HG02970 (cell line): ENCODE data around the gene ATP8B4.
"Not testable (repeated sequence)": the region's sequence is repeated elsewhere in the genome, so short reads cannot be mapped to it uniquely, and the experiment has no call there.

Source experiments
- ATAC-seq: cut with Tn5 transposase; IDR thresholded peaks from one replicate; pipeline ENCODE4 v1.9.1; 2021; ENCODE audit warnings: mild to moderate bottlenecking, moderate library complexity, moderate number of reproducible peaks; ENCODE audit not compliant: unreplicated experiment, low FRiP score

The ATP8B4 gene

DNA sequence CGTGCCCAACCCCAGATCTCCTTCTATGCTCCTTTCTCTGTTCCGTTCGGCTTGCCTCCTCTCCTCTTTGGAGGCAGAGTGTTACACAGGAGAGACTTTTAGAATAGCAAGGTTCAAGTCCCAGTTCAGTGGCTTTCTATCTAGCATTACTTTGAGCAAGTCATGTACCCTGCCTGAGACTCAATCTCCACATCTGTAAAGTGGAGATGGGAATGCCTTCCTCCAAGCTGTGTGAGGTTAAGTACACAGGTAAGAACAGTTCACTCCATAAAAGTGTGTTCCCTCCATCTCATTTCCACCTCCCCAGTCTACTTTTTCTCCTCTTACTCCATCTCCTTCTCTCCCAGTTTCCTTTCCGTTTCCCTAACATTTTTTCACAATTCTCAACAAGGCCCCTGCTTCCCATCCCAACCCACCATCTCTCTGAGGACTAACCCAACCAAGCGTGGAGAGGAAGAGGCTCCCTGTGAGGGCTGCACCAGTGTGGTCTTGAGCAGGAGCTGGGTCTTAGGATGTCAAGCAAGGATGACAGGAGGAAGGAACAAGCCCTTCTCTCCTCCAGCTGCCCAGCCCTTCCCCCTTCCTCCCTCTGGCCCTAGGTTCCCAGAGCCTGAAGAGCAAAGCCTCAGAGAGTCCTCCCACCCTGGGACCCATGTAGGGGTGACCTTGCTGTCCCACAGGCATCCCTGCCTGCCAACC lies 6.4 kb downstream of the ATP8B4 start:
- no peak for ATAC-seq

- no peak for ATAC-seq
Observed at GRCh38 chr15:50110285-50110684, 8.7 kb downstream of the ATP8B4 start.

GRCh38 chr15:50109076-50109987 lies 9.7 kb downstream of the ATP8B4 start:
- ATAC-seq: no peak

- ATAC-seq: no peak
Observed at GRCh38 chr15:50108461-50108860, 10.6 kb downstream of the ATP8B4 start.

DNA sequence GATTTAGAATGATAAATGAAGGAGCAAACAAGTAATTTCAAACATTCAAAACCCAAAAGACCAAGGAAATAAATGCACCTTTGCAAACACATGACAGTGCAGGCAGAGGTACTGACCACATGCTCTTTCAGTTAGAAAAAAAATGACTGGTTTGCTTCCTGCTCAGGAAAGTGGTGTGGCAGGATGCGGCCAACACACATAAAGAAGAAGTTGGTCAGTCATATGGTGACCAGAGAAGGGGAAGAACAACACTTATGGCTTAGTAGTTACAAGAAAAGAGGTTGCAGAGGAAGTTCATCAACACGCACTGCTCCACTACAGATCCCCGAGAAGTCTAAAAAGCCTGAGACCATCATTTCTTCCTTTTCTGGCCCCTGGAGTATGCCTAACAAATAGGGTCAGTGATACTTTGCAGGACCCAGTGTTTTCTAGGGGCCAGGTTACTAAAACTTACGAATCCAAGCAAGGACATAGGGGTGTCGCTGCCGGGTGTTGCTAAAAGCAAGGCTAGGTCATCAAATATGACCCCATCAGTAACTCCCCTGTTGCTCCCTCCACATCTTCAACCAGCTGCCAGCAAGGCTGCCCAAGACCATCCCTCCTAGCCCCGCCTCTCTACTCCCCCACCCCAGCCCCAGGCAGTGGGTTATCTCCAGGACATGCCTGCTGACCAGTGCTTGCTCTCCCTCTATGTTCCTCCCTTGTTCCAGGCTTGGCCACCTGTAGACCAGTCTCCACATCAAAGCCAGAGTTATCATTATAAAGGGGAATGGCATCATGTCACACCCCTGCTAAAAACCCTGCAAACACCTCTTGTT lies 11.2 kb downstream of the ATP8B4 start:
- ATAC-seq: peak; percentile 94

DNA sequence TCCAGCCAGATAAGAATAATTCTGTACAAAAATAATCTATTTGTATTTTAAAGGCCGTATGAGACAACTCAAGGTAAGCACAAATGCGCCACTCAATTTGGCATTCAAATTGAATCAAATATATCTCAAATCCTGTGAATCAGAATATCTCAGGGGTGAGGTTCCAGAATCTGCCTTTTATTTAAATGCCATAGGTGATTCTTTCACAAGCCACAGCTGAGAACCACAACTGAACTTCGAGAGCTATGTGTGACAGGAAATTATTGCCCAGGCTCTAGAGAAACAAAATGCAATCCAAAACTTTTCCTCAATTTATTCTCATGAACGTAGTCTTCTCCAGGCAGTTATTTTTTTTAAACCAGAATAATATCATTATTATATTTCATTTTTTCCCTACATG lies 11.9 kb downstream of the ATP8B4 start:
- ATAC-seq: no peak

GRCh38 chr15:50106457-50106856 lies 12.6 kb downstream of the ATP8B4 start:
- no peak for ATAC-seq

DNA sequence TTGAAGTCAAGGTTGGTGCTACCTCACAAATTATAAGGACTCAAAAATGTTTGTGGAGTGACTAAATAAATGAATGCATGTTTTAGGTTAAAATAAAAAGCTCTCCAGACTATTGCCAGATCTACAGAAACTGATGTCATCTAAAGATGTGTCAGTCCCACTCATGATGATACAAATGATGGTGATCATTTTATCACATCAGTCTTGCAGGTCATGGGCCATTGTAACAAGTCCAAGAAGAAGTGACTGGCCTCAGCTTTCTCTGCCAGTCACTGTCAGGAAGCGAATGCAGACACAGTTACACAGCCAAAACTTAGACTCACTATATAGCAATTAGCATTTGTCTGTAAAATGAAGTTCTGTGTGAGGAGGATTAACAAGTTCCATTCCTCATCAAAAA lies 18.5 kb downstream of the ATP8B4 start:
- no peak for ATAC-seq

GRCh38 chr15:50098545-50098944 lies 20.5 kb downstream of the ATP8B4 start:
- no peak for ATAC-seq

GRCh38 chr15:50095938-50096821 lies 22.9 kb downstream of the ATP8B4 start:
- ATAC-seq: no peak

GRCh38 chr15:50089386-50089785 lies 29.6 kb downstream of the ATP8B4 start:
- ATAC-seq: not testable (repeated sequence)

DNA sequence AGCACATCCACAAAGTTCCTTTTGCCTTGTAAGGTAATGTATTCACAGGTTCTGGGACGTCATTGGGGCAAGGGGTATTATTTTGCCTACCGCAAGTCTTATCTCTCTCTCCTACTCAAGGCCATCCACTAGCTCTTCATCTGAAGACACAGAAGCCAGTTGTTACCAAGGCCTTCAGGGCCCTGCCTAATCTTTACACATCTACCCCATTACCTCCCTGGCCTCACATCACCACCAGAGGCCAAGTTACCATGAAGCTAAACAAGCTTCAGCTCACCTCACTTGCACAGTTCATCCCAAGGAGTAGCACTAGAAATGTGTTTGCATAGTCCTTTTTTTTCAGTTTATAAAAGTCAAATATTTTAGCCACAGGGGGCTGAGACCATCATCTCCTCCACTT lies 34.1 kb downstream of the ATP8B4 start:
- no peak for ATAC-seq

DNA sequence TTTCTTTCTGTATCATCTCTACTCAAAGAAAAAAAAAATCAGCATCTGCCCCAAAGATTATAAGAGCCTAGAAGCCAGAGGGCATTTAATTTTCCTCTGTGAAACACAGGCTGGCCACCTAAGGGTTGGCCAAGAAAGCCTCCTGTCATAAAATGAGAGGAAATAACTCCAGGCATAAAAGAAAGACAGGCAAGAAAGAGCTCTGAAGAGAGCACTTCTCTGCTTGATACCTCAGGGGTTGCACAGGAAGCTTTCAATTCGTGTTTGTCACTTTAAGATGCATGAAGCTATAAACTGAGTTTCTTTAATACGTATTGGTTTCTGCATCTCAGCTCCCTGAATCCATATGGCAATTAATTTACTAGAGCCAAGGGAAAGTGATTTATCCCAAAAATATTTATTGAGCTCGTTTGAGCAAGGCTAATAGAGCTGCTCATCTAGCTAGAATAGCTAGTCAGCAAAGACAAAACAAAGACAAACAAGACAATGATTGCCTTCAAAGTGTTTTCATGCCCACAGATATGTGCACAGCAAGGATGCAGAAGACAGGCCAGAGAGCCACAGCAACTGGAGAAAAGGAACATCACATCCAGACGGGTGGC lies 35.5 kb downstream of the ATP8B4 start:
- ATAC-seq: no peak

GRCh38 chr15:50082066-50082465 lies 37.0 kb downstream of the ATP8B4 start:
- no peak for ATAC-seq

- no peak for ATAC-seq
Observed at GRCh38 chr15:50077651-50078050, 41.4 kb downstream of the ATP8B4 start.

GRCh38 chr15:50077176-50077575 lies 41.9 kb downstream of the ATP8B4 start:
- ATAC-seq: no peak

DNA sequence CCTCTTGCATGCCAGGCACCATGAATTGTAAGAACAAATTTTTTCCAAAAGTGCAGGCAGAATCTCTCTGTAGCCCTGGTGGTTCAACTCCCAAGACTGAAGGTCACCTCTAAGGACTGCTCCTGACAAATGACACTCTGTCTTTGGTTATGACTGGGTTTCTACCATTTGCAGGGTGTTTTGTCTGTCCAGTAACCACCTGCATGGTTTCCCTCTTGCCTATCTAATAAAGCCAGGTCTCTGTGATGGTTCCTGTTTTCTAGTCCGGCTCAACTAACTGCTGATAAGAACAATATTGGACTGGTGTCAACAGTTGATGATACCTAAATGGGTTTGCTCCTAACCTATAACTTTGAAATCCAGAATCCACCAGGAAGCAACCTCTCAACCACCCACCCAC lies 43.7 kb downstream of the ATP8B4 start:
- no peak for ATAC-seq

DNA sequence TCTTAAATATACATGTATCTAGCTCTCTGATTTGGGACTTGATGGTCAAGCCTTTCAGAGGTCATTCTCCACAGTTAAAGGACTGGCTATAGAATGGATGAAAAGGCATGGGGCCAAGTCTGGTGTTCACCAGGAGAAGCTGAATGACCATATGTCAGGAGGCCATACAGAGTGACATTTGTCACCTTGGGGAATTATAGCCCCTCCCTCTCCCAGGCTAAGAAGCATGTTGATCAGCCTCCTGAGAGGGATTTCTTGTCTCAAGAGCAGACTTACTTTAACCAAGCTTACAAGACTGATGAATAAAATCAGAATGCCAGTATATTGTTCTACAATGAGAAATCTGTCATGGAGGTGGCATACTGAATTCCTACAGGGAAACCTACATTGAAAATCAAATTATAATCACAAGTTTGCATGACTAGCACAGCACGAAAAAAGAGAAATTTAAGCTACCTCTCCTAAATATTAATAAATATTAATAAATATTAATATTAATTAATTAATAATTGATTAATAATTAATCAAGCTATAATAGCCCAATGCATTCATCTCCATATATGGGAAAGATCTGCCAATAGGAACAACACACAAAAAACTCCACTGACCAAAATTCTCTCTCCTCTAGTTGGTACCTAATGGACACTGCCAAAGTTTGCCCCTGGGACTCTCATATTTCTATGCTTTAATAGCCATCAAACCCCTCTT lies 47.3 kb downstream of the ATP8B4 start:
- ATAC-seq: no peak

- ATAC-seq: no peak
Observed at GRCh38 chr15:50068016-50068415, 51.0 kb downstream of the ATP8B4 start.
